Activated CD4-positive, alpha-beta T cell treated with anti-CD3 and anti-CD28 coated beads for 1 hour (primary cell): ENCODE results near the gene UBE2E2.

ENCODE experiments used
- DNase-seq: peaks from one replicate; pipeline ENCODE4 v3.0.0-alpha.2; 2020

The UBE2E2 gene

GRCh38 chr3:23549148-23549910 lies 346.2 kb downstream of the UBE2E2 start:
- DNase-seq: no peak

DNA sequence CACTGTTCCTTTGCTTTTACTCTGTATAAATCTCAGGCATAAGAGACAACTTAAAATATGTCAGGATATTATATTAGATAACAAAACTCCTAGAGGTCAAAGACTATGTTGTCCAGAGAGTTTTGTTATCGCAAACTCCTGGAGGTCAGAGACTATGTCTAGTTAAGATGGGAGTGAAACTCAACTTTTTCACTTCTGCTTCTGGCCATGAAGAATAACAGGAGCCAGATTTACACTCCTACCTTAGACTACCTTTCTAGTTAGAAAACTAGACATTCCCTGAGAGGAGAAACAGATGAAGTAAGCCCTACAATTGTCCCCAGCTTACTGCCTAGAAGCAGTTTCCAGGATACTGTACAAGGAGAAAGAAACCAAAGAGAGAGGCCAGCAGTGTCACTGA lies 347.3 kb downstream of the UBE2E2 start:
- DNase-seq: no peak

- DNase-seq: no peak
Measured at GRCh38 chr3:23552506-23552905, 349.4 kb downstream of the UBE2E2 start.

DNA sequence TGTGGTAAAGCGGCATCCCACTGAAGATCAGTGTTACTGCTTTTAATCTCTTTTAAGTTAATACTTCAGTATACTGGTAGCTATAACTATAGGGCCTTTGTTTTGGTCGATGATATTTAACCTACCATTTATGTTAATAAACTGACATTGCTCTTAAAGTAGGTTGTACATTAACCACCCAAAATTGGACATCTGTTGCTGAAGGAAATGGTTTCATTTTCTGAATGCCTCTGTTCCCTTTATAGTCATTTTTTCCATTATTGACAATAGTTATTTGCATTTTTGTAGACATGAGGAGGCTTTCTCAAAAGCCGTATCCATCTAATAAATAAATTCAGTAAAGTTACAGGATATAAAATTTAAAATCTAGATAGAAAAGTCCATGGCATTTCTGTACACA lies 350.2 kb downstream of the UBE2E2 start:
- DNase-seq: no peak

DNA sequence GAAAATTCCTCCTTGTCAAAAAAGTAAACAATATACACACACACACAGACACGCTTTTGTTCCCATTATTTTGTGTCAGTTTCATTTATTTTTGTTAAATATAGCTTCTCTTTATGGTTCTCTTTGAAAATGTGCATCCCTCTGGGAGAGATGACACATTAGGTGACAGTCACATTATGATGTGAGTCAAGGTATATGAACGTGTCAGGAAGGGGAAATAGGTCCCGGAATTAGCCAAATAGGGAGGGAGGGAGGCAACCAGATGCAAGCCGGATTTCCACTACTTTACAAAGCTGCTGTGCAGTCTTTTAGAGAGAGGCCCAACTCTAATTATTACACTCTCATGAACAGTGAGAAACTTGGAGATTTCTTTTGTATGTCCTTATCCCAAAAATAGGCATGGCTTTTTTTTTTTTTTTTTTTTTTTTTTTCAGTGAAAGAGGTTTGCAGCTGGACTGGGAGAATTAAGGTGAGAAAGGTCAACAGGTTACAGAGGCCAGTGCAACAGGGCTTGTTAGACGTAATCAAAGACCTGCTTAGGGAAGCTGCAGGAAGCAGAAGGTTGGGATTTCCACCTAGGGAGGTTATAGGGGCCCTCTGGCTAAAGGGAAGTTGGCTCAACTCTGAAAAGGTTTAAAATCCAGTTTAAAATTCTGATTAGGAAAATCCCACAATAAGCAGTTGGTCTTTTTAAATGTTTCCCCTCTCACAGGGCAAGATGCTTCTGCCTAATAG lies 362.1 kb downstream of the UBE2E2 start:
- no peak for DNase-seq

DNA sequence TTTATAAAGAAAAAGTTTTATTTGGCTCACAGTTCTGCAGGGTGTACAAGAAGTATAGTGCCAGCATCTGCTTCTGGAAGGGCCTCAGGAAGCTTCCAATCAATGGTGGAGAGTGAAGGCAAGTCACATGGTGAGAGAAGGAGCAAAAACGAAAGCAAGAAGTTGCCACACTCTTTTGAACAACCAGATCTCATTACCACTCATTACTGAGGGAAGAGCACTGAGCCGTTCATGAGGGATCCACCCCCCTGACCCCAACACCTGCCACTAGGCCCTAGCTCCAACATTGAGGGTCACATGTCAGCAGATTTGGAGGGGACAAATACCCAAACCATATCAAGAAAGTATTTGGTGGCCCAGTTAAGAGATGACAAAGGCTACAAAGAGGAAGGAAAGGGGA lies 363.4 kb downstream of the UBE2E2 start:
- no peak for DNase-seq

DNA sequence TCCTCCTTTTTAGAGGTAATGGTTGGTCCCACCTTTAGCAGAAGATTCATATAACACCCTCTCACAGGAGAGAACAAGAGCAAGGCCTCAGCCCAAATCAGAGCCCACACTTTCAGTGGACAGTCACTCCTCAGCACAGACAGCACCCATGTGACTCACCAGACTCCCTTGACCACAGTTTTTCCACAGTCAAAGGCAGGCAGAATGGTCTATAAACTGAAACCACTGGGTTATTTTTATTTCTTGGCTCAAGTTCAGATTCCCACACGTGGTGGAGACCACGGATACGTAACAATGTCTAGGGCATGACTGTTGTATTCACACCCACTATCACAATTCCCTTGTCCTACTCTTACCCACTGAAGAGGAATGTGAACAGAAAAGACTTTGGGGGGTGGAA lies 364.8 kb downstream of the UBE2E2 start:
- no peak for DNase-seq

DNA sequence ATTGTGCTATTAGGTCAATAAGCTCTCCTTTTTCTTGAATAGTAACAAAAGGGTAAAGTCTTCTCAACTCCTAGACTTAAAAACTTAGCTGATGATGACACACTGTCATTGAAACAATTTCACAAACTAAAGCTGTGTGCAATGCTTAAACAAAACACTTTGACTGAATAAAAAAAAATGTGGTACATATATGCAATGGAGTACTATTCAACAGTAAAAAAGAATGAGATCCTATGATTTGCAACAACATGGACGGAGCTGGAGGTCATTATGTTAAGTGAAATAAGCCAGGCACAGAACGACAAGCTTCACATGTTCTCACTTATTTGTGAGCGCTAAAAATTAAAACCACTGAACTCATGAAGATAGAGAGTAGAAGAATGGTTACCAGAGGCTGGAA lies 370.7 kb downstream of the UBE2E2 start:
- no peak for DNase-seq

- no peak for DNase-seq
Measured at GRCh38 chr3:23574822-23575315, 371.7 kb downstream of the UBE2E2 start.

- DNase-seq: no peak
Measured at GRCh38 chr3:23575697-23576096, 372.6 kb downstream of the UBE2E2 start.

DNA sequence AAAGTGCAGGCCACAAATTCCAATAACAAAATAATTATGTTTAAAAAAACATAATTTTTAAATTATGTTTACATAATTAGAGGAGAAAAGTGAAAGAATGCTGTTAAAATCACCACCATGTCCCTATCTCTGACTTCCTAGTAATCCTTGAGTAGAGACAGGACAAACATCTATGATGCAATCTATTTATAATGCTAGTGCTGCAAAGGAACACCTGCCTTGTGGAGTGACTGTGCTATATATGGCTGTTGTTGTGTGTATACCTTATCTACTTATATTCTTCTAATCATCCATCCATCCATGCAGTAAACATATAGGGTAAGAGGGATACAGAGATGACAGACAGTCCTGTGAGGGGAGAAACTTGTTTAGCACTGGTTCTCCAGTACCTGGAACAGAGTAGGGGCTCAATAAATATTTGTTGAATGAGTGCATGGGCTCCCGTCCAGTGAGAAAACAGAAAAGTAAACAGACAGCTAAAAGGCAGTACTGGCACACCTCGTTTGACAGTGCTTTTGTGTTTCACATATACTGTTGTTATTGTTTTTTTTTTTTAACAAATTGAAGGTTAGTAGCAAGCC lies 373.3 kb downstream of the UBE2E2 start:
- no peak for DNase-seq

DNA sequence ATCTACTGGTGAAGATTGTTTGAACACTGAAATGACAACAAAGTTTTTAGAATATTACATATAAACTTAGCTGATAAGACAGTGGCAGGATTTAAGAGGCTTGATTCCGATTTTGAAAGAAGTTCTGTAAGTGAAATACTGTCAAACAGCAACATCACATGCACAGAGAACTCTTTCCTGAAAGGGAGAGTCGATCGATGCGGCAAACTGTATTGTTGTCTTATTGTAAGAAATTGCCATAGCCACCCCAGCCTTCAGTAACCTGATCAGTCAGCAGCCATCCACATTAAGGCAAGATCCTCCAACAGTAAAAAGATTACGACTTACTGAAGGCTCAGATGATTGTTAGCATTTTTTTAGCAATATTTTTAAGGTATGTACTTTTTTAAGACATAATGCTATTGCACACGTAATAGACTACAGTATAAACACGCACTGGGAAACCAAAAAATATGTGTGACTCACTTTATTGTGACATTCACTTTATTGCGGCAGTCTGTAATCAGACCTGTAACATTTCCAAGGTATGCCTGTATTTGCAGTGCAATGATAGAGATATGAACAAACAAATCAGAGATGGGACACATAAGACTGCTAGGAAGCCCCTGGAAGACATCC lies 377.1 kb downstream of the UBE2E2 start:
- no peak for DNase-seq

DNA sequence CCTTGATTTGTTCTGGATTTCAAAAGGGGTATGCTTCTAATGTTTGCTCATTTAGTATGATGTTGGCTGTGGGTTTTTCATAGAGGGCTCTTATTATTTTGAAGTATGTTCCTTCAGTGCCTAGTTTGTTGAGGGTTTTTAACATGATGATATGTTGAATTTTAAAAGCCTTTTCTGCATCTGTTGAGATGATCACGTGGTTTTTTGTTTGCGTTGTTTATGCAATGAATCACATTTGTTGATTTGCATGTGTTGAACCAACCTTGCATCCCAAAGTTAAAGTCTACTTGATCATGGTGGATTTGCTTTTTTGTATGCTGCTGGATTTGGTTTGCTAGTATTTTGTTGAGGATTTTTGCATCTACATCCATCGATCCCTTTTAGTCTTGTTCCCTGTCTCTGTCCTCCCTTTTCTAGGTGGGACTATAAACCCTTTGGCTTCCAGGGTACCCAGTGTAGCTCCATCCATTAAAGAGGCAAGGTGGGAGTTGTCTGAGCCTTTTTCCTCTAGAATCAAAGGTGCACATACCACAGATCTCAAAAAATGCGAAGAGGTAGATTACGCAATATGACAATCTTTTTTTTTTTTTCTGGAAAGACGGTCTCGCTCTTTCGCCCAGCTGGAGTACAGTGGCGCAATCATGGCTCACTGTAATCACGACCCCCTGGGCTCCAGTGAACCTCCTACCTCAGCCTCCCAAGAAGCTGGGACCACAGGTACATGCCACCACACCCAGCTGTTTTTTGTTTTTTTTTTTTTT lies 381.0 kb downstream of the UBE2E2 start:
- DNase-seq: no peak

GRCh38 chr3:23587513-23587912 lies 384.4 kb downstream of the UBE2E2 start:
- DNase-seq: no peak

DNA sequence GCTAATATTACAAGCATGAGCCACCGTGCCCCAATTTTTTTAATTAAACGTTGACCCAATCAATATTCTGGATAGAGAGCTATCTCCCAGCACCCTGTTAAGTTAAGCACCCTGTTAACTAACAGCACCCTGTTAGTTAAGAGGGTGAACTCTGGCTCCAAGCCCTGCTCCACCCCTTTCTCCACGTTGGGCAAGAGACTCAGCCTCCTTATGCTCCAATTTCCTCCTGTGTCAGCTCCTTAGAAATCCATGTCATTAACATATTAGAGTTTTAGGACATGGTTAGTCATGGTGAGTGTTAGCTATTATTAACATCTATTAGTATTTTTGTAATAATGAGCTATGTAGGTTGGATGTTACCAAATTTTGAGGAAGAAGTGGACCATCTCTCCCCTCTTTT lies 385.4 kb downstream of the UBE2E2 start:
- DNase-seq: no peak

DNA sequence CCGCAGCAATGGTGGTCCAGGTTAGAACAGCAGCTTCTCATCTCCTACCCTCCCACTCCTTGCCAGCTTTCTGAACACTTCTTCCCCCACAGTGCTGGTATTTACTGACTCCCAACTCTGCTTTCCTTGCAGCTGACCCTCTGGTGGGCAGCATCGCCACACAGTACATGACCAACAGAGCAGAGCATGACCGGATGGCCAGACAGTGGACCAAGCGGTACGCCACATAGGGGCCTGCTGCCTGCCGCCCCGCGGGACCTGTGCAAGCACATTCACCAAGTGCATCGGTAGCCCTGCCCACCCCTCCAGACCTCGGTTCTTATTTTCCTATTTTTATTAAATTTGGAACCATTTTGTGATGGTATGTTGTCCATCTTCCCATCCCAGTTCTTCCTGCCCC lies 386.5 kb downstream of the UBE2E2 start:
- DNase-seq: no peak

- DNase-seq: no peak
Measured at GRCh38 chr3:23590424-23591273, 387.5 kb downstream of the UBE2E2 start.

DNA sequence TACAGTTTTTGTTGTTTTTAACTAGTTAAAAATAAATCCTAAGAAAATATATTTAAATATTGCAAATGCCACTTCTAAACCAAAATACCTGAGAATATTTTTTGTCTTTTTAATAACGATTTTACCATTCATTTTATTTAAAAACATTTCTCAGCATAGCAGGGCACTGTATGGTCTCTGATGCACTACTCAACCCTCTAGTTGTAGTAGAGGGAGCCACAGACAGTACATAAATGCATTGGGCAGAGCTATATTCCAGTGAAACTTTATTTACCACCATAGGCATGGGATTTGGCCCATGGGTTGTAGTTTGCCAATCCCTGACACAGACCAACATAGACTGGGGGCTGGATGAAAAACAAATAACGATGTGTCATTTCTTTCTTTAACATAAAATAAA lies 388.2 kb downstream of the UBE2E2 start:
- DNase-seq: no peak

- no peak for DNase-seq
Measured at GRCh38 chr3:23592961-23593931, 390.1 kb downstream of the UBE2E2 start.

DNA sequence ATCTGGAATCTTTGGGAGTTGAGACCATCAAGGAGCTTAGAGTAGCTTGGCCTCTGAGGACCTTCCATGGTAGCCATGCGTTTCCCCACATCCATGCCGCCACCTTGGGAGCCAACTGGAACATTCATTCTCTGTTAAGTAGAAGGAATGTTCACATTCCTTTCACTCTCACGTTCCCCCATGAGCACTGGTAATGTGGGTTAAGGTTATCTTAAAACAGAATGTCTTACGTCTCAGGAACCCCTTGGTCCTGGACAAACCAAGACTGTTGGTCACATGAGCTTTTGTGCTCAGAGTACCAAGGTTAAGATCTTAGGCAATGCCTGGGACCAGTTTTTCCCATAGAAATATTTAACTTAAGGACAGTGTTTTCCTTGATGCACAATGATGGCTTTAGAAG lies 390.9 kb downstream of the UBE2E2 start:
- DNase-seq: no peak
